Neural progenitor cell (in vitro differentiated cells): ENCODE data around the gene SNAPC4. TPM values are rescaled to one million over a fixed set of nuclear protein-coding genes. Genes with fewer than 3 reads are reported as not detected.

Source experiments
- DNase-seq: peaks from one replicate; pipeline ENCODE4 v3.0.0-alpha.2; 2016; ENCODE audit warnings: low spot score
- H2AFZ ChIP-seq: fragments of 200-600 bp; sonication (generic); replicated peaks from 2 replicates; pipeline ENCODE4 v1.6.1; 2016; ENCODE audit warnings: antibody characterized with exemption
- H3F3A ChIP-seq: fragments of 200-600 bp; sonication (generic); 2 replicates; pipeline ENCODE4 v1.6.1; 2016; ENCODE audit warnings: antibody characterized with exemption, low read depth
- H3K27ac ChIP-seq: fragments of 200-600 bp; sonication (generic); 2 replicates; pipeline ENCODE4 v1.5.1; 2016; ENCODE audit warnings: mild to moderate bottlenecking
- H3K27me3 ChIP-seq: fragments of 200-600 bp; sonication (generic); 2 replicates; pipeline ENCODE4 v1.6.1; 2016; ENCODE audit warnings: mild to moderate bottlenecking, moderate library complexity
- H3K36me3 ChIP-seq: fragments of 200-600 bp; sonication (generic); 2 replicates; pipeline ENCODE4 v1.5.1; 2016
- H3K4me1 ChIP-seq: fragments of 200-600 bp; sonication (generic); 2 replicates; pipeline ENCODE4 v1.6.1; 2016; ENCODE audit warnings: mixed run types
- H3K4me2 ChIP-seq: fragments of 200-600 bp; sonication (generic); 2 replicates; pipeline ENCODE4 v1.6.1; 2016
- H3K4me3 ChIP-seq: fragments of 200-600 bp; sonication (generic); 2 replicates; pipeline ENCODE4 v1.5.1; 2016
- H3K79me2 ChIP-seq: fragments of 200-600 bp; sonication (generic); 2 replicates; pipeline ENCODE4 v1.6.1; 2016; ENCODE audit warnings: low read depth
- H3K9ac ChIP-seq: fragments of 200-600 bp; sonication (generic); 2 replicates; pipeline ENCODE4 v1.6.1; 2016
- H3K9me3 ChIP-seq: fragments of 200-600 bp; sonication (generic); 2 replicates; pipeline ENCODE4 v1.5.1; 2016; ENCODE audit warnings: low read depth
- H4K20me1 ChIP-seq: fragments of 200-600 bp; sonication (generic); 2 replicates; pipeline ENCODE4 v1.6.1; 2016; ENCODE audit warnings: low read depth
- H3K27ac Mint-ChIP-seq: 3 replicates; pipeline ENCODE4 v1.8.0; 2021; ENCODE audit warnings: mixed read lengths
- H3K27me3 Mint-ChIP-seq: 2 replicates; pipeline ENCODE4 v1.8.0; 2022; ENCODE audit warnings: low read depth, mild to moderate bottlenecking, inconsistent platforms, moderate library complexity, mixed read lengths; ENCODE audit not compliant: insufficient read depth
- H3K36me3 Mint-ChIP-seq: 3 replicates; pipeline ENCODE4 v1.8.0; 2021; ENCODE audit warnings: mixed read lengths
- H3K4me1 Mint-ChIP-seq: 3 replicates; pipeline ENCODE4 v1.8.0; 2021; ENCODE audit warnings: mixed read lengths
- H3K4me3 Mint-ChIP-seq: 3 replicates; pipeline ENCODE4 v1.8.0; 2021; ENCODE audit warnings: mild to moderate bottlenecking, moderate library complexity, mixed read lengths
- H3K9me3 Mint-ChIP-seq: 3 replicates; pipeline ENCODE4 v1.8.0; 2020; ENCODE audit warnings: mixed read lengths
- EZH2 ChIP-seq: fragments of 200-600 bp; sonication (generic); IDR thresholded peaks from 2 replicates; pipeline ENCODE4 v1.6.1; 2017; ENCODE audit warnings: antibody characterized with exemption, mild to moderate bottlenecking, moderate library complexity
- EZH2phosphoT487 ChIP-seq: fragments of 200-600 bp; sonication (generic); IDR thresholded peaks from 2 replicates; pipeline ENCODE4 v1.6.1; 2017; ENCODE audit warnings: antibody characterized with exemption
- total RNA-seq: library from RNA; depleted of rRNA; stranded (reverse); fragments of >200 nt; gene quantifications from 2 replicates; pipeline ENCODE4 v1.2.3, GENCODE V29; 2015; ENCODE audit warnings: low replicate concordance
- TF ChIP-seq, protein P1 (sequence below): fragments of 200-600 bp; sonication (generic); IDR thresholded peaks from 2 replicates; pipeline ENCODE4 v1.5.1; 2017; ENCODE audit warnings: antibody characterized with exemption, mild to moderate bottlenecking

SNAPC4 gene
- total RNA-seq, 1 donor from 2014 or later: 6.8 TPM

- no peaks in the 10 kb centered on the region for H3K27me3 ChIP-seq
- Mint-ChIP-seq H3K4me3 (peak overlapping the region; percentile 90), H3K27ac (peak overlapping the region; percentile 57), H3K4me1 (peaks cover 22% of the 10 kb centered on the region), H3K36me3 (peaks cover 17% of the 10 kb centered on the region), H3K27me3 (peaks cover 19% of the 10 kb centered on the region), H3K9me3 (no peaks in the 10 kb centered on the region)
- TF ChIP-seq, protein P1, sequence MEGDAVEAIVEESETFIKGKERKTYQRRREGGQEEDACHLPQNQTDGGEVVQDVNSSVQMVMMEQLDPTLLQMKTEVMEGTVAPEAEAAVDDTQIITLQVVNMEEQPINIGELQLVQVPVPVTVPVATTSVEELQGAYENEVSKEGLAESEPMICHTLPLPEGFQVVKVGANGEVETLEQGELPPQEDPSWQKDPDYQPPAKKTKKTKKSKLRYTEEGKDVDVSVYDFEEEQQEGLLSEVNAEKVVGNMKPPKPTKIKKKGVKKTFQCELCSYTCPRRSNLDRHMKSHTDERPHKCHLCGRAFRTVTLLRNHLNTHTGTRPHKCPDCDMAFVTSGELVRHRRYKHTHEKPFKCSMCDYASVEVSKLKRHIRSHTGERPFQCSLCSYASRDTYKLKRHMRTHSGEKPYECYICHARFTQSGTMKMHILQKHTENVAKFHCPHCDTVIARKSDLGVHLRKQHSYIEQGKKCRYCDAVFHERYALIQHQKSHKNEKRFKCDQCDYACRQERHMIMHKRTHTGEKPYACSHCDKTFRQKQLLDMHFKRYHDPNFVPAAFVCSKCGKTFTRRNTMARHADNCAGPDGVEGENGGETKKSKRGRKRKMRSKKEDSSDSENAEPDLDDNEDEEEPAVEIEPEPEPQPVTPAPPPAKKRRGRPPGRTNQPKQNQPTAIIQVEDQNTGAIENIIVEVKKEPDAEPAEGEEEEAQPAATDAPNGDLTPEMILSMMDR: no peak
- TF ChIP-seq EZH2phosphoT487: no peak
- TF ChIP-seq EZH2: no peak
- H3K36me3 ChIP-seq: no peaks in the 10 kb centered on the region
- peak overlapping the region; percentile 86 for H3K9ac ChIP-seq
- DNase-seq: no peak
- H3K4me2 ChIP-seq: peak overlapping the region; percentile 98
- no peaks in the 10 kb centered on the region for H3K9me3 ChIP-seq
- H3F3A ChIP-seq: peaks cover 22% of the 10 kb centered on the region
- H3K4me3 ChIP-seq: peak overlapping the region; percentile 99
- no peak overlapping the region for H2AFZ ChIP-seq
- H4K20me1 ChIP-seq: peaks cover 59% of the 10 kb centered on the region
- H3K4me1 ChIP-seq: peaks cover 9% of the 10 kb centered on the region
- no peak overlapping the region for H3K27ac ChIP-seq
- H3K79me2 ChIP-seq: peaks cover 48% of the 10 kb centered on the region
Observed at GRCh38 chr9:136437839-136438547, 38.0 kb upstream of the SNAPC4 start.

DNA sequence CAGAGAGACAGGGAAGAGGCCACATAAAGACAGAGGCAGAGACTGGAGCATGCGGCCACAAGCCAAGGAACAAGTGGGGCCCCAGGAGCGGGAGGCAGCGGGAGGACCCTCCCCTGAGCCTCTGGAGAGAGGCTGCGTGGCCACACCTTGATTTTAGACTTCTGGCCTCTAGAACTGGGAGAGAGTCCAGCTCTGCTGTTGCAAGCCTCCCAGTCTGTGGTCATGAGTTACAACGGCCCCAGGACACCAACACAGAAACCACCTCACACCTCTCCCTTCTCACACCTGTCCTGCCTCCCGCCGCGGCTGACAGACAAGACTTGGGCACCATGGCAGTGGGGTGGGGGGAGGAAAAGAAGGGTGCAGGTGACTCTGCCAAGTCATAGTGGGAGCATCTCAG lies 37.5 kb upstream of the SNAPC4 start:
- no peaks in the 10 kb centered on the region for H3K36me3 ChIP-seq
- Mint-ChIP-seq H3K4me1 (peaks cover 22% of the 10 kb centered on the region), H3K9me3 (no peaks in the 10 kb centered on the region), H3K36me3 (peaks cover 13% of the 10 kb centered on the region), H3K4me3 (peak overlapping the region; percentile 90), H3K27me3 (peaks cover 16% of the 10 kb centered on the region), H3K27ac (no peak overlapping the region)
- peaks cover 48% of the 10 kb centered on the region for H3K79me2 ChIP-seq
- TF ChIP-seq EZH2phosphoT487: no peak
- no peak for TF ChIP-seq EZH2
- TF ChIP-seq, protein P1: no peak
- peak overlapping the region; percentile 99 for H3K4me3 ChIP-seq
- H3K9ac ChIP-seq: no peak overlapping the region
- H3F3A ChIP-seq: peaks cover 22% of the 10 kb centered on the region
- H4K20me1 ChIP-seq: peaks cover 58% of the 10 kb centered on the region
- peaks cover 9% of the 10 kb centered on the region for H3K4me1 ChIP-seq
- H3K27ac ChIP-seq: no peak overlapping the region
- peak overlapping the region; percentile 98 for H3K4me2 ChIP-seq
- H2AFZ ChIP-seq: no peak overlapping the region
- no peak for DNase-seq
- no peaks in the 10 kb centered on the region for H3K27me3 ChIP-seq
- no peaks in the 10 kb centered on the region for H3K9me3 ChIP-seq

- Histone ChIP-seq H3F3A (peaks cover 13% of the 10 kb centered on the region), H3K4me2 (no peak overlapping the region), H3K4me1 (peaks cover 9% of the 10 kb centered on the region), H3K4me3 (no peak overlapping the region), H3K9ac (no peak overlapping the region), H3K79me2 (peaks cover 48% of the 10 kb centered on the region), H4K20me1 (peaks cover 58% of the 10 kb centered on the region), H2AFZ (no peak overlapping the region), H3K36me3 (no peaks in the 10 kb centered on the region), H3K27me3 (no peaks in the 10 kb centered on the region), H3K27ac (no peak overlapping the region), H3K9me3 (no peaks in the 10 kb centered on the region)
- no peak for DNase-seq
- TF ChIP-seq EZH2 (no peak), EZH2phosphoT487 (no peak)
- Mint-ChIP-seq H3K4me3 (peak overlapping the region; percentile 90), H3K4me1 (peaks cover 22% of the 10 kb centered on the region), H3K36me3 (peaks cover 11% of the 10 kb centered on the region), H3K9me3 (no peaks in the 10 kb centered on the region), H3K27me3 (peaks cover 13% of the 10 kb centered on the region), H3K27ac (peak overlapping the region; percentile 30)
Observed at GRCh38 chr9:136436055-136436634, 36.2 kb upstream of the SNAPC4 start.
